ENCODE data around the gene BAZ2B.

DNA sequence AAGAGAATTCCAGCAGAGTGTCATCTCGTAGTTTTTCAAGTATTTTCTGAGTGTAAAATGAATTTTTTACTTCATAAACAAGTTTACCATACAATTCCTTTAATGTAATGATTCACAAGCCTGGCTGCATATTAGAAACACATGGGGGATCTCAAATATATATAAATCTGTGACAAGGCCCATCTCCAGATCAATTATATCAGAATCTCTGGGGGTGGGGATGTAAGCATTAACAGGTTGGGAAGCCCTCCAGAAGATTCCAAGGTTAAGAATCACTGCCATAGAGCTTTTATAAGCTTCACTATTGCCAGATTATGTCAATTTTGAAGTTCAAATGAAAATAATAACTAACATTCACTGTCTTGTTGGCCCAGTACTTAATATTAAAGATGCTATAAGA is 111.2 kb downstream of the BAZ2B start:
- TF ChIP-seq, protein P1, sequence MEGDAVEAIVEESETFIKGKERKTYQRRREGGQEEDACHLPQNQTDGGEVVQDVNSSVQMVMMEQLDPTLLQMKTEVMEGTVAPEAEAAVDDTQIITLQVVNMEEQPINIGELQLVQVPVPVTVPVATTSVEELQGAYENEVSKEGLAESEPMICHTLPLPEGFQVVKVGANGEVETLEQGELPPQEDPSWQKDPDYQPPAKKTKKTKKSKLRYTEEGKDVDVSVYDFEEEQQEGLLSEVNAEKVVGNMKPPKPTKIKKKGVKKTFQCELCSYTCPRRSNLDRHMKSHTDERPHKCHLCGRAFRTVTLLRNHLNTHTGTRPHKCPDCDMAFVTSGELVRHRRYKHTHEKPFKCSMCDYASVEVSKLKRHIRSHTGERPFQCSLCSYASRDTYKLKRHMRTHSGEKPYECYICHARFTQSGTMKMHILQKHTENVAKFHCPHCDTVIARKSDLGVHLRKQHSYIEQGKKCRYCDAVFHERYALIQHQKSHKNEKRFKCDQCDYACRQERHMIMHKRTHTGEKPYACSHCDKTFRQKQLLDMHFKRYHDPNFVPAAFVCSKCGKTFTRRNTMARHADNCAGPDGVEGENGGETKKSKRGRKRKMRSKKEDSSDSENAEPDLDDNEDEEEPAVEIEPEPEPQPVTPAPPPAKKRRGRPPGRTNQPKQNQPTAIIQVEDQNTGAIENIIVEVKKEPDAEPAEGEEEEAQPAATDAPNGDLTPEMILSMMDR (IDR thresholded peaks at IDR 0.05) = no peak
- TF ChIP-seq POLR2A (IDR thresholded peaks at IDR 0.05) = no peak
